Panc1 (cell line): ENCODE data around the gene PPP1R36.

ENCODE experiments used
- POLR2AphosphoS5 ChIP-seq: IDR thresholded peaks from 2 replicates; pipeline ENCODE4 v1.6.1; 2012; ENCODE audit warnings: mild to moderate bottlenecking, low read depth, low read length, moderate library complexity
- SIN3A ChIP-seq: IDR thresholded peaks from 2 replicates; pipeline ENCODE4 v1.6.1; 2012; ENCODE audit warnings: low read depth, mild to moderate bottlenecking, low read length, moderate library complexity, borderline replicate concordance; ENCODE audit not compliant: insufficient read depth
- TCF7L2 ChIP-seq: IDR thresholded peaks from 2 replicates; pipeline ENCODE4 v1.6.1; 2011; ENCODE audit warnings: mild to moderate bottlenecking, low read depth, low read length, inconsistent platforms
- TF ChIP-seq, protein P1 (sequence below): fragments of 450-650 bp; IDR thresholded peaks from 2 replicates; pipeline ENCODE4 v1.5.1; 2017; ENCODE audit warnings: mild to moderate bottlenecking
- TF ChIP-seq, protein P2 (sequence below), 2 experiments: IDR thresholded peaks; 2 replicates each; pipeline ENCODE4 v1.6.1; 2011 to 2012; ENCODE audit warnings: low read depth in 2 of 2, control low read depth in 1 of 2, low read length in 1 of 2, mild to moderate bottlenecking in 1 of 2, moderate library complexity in 1 of 2; ENCODE audit not compliant: insufficient read depth in 1 of 2

DNA sequence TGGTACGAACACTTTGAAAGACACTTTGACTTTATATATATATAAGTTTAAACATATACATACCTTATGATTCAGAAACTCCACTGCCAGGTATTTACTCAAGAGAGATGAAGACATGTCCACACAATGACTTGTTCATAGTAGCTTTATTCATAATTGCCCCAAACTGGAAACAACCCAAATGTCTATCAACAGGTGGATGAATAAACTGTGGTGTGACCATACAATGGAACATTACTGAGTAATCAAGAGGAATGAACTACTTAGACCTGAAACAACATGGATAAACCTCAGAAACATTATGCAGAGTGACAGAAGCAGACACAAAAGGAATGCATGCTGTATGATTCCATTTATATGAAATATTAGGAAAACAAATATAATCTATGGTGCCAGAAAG, 71.1 kb downstream of the PPP1R36 start:
- TF ChIP-seq, protein P1, sequence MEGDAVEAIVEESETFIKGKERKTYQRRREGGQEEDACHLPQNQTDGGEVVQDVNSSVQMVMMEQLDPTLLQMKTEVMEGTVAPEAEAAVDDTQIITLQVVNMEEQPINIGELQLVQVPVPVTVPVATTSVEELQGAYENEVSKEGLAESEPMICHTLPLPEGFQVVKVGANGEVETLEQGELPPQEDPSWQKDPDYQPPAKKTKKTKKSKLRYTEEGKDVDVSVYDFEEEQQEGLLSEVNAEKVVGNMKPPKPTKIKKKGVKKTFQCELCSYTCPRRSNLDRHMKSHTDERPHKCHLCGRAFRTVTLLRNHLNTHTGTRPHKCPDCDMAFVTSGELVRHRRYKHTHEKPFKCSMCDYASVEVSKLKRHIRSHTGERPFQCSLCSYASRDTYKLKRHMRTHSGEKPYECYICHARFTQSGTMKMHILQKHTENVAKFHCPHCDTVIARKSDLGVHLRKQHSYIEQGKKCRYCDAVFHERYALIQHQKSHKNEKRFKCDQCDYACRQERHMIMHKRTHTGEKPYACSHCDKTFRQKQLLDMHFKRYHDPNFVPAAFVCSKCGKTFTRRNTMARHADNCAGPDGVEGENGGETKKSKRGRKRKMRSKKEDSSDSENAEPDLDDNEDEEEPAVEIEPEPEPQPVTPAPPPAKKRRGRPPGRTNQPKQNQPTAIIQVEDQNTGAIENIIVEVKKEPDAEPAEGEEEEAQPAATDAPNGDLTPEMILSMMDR, result no peak
- TF ChIP-seq POLR2AphosphoS5 (no peak), TCF7L2 (no peak), SIN3A (no peak)
- TF ChIP-seq, protein P2, sequence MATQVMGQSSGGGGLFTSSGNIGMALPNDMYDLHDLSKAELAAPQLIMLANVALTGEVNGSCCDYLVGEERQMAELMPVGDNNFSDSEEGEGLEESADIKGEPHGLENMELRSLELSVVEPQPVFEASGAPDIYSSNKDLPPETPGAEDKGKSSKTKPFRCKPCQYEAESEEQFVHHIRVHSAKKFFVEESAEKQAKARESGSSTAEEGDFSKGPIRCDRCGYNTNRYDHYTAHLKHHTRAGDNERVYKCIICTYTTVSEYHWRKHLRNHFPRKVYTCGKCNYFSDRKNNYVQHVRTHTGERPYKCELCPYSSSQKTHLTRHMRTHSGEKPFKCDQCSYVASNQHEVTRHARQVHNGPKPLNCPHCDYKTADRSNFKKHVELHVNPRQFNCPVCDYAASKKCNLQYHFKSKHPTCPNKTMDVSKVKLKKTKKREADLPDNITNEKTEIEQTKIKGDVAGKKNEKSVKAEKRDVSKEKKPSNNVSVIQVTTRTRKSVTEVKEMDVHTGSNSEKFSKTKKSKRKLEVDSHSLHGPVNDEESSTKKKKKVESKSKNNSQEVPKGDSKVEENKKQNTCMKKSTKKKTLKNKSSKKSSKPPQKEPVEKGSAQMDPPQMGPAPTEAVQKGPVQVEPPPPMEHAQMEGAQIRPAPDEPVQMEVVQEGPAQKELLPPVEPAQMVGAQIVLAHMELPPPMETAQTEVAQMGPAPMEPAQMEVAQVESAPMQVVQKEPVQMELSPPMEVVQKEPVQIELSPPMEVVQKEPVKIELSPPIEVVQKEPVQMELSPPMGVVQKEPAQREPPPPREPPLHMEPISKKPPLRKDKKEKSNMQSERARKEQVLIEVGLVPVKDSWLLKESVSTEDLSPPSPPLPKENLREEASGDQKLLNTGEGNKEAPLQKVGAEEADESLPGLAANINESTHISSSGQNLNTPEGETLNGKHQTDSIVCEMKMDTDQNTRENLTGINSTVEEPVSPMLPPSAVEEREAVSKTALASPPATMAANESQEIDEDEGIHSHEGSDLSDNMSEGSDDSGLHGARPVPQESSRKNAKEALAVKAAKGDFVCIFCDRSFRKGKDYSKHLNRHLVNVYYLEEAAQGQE (IDR thresholded peaks at IDR 0.05; ENCODE audit: insufficient read depth in 1 of 2, low read depth in 2 of 2, low read length in 1 of 2), result no peak
